ENCODE results near the gene DPP6.

The DPP6 gene

GRCh38 chr7:154287356-154287755 lies 235.2 kb downstream of the DPP6 start:
- H3K4me3 ChIP-seq (ENCODE audit: low read depth, low read length) = no peak overlapping the region
- TF ChIP-seq CTCF (IDR thresholded peaks at IDR 0.05; ENCODE audit: low read depth, low read length) = no peak

- no peak for TF ChIP-seq CTCF (IDR thresholded peaks at IDR 0.05; ENCODE audit: low read depth, low read length)
- no peak overlapping the region for H3K4me3 ChIP-seq (ENCODE audit: low read depth, low read length)
Measured at GRCh38 chr7:154289119-154289518, 236.9 kb downstream of the DPP6 start.

- no peak overlapping the region for H3K4me3 ChIP-seq (ENCODE audit: low read depth, low read length)
- no peak for TF ChIP-seq CTCF (IDR thresholded peaks at IDR 0.05; ENCODE audit: low read depth, low read length)
Measured at GRCh38 chr7:154296443-154296842, 244.2 kb downstream of the DPP6 start.

GRCh38 chr7:154299736-154300135 lies 247.5 kb downstream of the DPP6 start:
- TF ChIP-seq CTCF (IDR thresholded peaks at IDR 0.05; ENCODE audit: low read depth, low read length) = no peak
- no peak overlapping the region for H3K4me3 ChIP-seq (ENCODE audit: low read depth, low read length)

GRCh38 chr7:154302380-154302779 lies 250.2 kb downstream of the DPP6 start:
- no peak overlapping the region for H3K4me3 ChIP-seq (ENCODE audit: low read depth, low read length)
- TF ChIP-seq CTCF (IDR thresholded peaks at IDR 0.05; ENCODE audit: low read depth, low read length) = no peak

GRCh38 chr7:154304231-154304630 lies 252.0 kb downstream of the DPP6 start:
- no peak overlapping the region for H3K4me3 ChIP-seq (ENCODE audit: low read depth, low read length)

More at GRCh38 chr7:154304231-154304630, 252.0 kb downstream of the DPP6 start:
- no peak for TF ChIP-seq CTCF (IDR thresholded peaks at IDR 0.05; ENCODE audit: low read depth, low read length)
